ENCODE measurements around the gene CHKB. TPM values are rescaled to one million over a fixed set of nuclear protein-coding genes. Genes with fewer than 3 reads are reported as not detected.

CHKB gene
- total RNA-seq, 1 donor from 2014 or later = 88.1 TPM

DNA sequence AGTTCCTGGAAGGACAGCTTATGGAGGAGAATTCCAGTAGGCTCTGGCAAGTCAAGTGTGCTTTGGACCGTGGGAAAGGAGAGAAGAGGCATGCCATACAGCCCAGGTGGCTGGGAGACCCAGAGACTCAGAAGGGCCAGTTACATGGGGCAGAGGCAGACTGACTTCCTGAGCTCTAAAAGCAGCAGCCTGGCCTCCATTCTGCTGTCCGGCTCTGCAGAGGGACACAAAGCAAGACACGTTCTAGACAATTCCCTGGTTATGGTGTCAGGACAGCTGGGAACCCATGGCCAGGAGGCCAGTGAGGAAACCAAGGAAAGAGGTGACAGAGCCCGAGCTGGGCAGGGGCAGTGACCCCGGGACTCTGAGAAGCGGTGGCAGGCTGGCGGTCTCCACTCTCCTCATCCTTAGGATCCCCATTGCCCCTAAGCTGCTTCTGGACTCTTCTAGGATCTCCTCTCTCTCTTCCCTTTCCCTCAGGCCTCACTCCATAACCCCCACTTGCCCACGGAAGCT is 7.2 kb downstream of the CHKB start:
- Mint-ChIP-seq H3K27me3 (ENCODE audit: low read depth) (no peaks in the 10 kb centered on the region), H3K27ac (ENCODE audit: unreplicated experiment) (no peak overlapping the region), H3K36me3 (ENCODE audit: low read depth) (no peaks in the 10 kb centered on the region), H3K9me3 (no peaks in the 10 kb centered on the region), H3K4me1 (no peaks in the 10 kb centered on the region), H3K4me3 (peak overlapping the region; percentile 47)
- TF ChIP-seq, protein P1, sequence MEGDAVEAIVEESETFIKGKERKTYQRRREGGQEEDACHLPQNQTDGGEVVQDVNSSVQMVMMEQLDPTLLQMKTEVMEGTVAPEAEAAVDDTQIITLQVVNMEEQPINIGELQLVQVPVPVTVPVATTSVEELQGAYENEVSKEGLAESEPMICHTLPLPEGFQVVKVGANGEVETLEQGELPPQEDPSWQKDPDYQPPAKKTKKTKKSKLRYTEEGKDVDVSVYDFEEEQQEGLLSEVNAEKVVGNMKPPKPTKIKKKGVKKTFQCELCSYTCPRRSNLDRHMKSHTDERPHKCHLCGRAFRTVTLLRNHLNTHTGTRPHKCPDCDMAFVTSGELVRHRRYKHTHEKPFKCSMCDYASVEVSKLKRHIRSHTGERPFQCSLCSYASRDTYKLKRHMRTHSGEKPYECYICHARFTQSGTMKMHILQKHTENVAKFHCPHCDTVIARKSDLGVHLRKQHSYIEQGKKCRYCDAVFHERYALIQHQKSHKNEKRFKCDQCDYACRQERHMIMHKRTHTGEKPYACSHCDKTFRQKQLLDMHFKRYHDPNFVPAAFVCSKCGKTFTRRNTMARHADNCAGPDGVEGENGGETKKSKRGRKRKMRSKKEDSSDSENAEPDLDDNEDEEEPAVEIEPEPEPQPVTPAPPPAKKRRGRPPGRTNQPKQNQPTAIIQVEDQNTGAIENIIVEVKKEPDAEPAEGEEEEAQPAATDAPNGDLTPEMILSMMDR (conservative IDR thresholded peaks at IDR 0.05) = no peak
- DNase-seq (ENCODE audit: low read depth, low spot score) = no peak

DNA sequence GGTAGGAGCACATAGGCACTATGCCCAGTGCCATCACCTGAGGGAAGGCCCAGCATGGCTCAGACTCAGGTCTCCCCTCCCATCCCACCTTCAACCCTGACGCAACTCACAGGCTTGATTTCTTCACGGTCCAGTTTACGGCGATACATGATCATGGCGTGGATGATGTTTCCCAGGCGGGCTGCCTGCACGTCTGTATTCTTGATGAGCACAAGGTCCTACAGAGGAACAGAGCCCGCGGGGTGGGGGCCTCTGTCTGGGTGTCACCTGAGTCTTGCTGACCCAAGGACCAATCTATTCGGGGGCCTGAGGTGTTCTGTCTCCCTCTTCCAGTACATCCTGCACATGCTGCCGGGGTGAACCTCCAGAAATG is 8.3 kb downstream of the CHKB start:
- Mint-ChIP-seq H3K27me3 (ENCODE audit: low read depth) (no peaks in the 10 kb centered on the region), H3K27ac (ENCODE audit: unreplicated experiment) (no peak overlapping the region), H3K4me1 (no peaks in the 10 kb centered on the region), H3K4me3 (no peak overlapping the region), H3K9me3 (no peaks in the 10 kb centered on the region), H3K36me3 (ENCODE audit: low read depth) (peaks cover under 1% of the 10 kb centered on the region)
- TF ChIP-seq, protein P1 (conservative IDR thresholded peaks at IDR 0.05) = no peak
- no peak for DNase-seq (ENCODE audit: low read depth, low spot score)

DNA sequence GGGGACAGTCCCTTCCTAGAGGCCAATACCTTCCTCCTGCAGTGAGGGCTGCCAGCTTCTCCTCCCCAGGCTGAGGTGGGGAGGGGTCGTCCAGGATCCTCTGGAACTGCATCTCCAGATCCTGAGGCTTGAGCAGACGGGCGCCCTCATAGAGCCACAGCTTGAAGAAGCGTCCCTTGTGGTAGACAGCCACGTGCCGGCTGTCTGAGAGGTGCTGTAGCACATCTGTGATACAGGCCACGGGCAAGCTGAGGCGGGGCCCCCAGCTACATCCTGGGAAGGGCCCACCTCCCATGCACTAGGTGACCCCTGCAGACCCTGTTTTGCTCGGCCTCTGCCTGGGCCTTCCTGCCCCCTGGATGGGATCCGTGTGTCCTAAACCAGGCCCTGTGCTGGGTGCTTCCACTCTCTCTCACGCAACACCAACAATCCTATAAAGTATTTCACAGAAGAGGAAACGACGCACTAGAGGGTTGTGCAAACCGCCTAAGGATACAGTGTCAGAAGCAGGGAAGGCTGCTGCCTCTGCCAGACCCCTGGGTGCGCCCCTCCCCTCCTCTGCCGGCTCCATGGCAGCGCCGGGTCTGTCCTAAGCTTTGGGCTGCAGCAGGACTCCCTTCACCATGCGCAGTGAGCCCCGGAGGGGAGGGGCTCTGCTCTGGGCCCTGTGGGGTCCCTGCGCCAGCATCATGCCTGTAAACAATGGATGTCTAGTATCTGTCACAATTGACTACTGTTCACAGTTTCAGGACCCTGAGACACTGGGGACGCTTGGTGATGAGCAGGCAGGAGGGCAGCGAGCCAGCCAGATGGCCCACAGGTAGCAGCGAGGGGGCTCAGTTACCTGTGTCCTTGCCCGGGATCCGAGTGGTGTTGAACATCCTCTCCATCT is 8.9 kb downstream of the CHKB start:
- H3K36me3 Mint-ChIP-seq (ENCODE audit: low read depth) = peaks cover 2% of the 10 kb centered on the region
- H3K4me3 Mint-ChIP-seq = no peak overlapping the region
- TF ChIP-seq, protein P1 (conservative IDR thresholded peaks at IDR 0.05) = no peak
- no peak overlapping the region for H3K27ac Mint-ChIP-seq (ENCODE audit: unreplicated experiment)
- H3K9me3 Mint-ChIP-seq = no peaks in the 10 kb centered on the region
- H3K27me3 Mint-ChIP-seq (ENCODE audit: low read depth) = no peaks in the 10 kb centered on the region
- H3K4me1 Mint-ChIP-seq = no peaks in the 10 kb centered on the region
- DNase-seq (ENCODE audit: low read depth, low spot score) = no peak

DNA sequence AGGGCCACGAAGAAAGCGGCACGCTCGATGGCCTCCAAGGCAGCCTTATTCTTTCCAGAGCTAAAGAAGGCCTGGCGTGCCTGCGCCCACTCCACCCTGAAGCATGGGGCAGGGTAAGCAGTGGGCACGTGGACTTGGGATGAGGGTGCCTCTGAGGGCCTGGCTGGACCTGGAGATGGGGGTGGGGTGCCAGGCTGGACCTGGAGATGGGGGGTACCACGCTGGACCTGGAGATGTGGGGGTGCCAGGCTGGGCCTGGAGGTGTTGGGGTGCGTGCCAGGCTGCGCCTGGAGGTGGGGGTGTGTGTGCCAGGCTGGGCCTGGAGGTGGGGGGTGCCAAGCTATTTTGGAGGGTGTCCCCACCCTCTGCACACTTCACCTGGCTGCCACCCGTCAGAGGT is 9.7 kb downstream of the CHKB start:
- Mint-ChIP-seq H3K36me3 (ENCODE audit: low read depth) (peaks cover 2% of the 10 kb centered on the region), H3K4me1 (no peaks in the 10 kb centered on the region), H3K9me3 (no peaks in the 10 kb centered on the region), H3K27me3 (ENCODE audit: low read depth) (no peaks in the 10 kb centered on the region), H3K27ac (ENCODE audit: unreplicated experiment) (no peak overlapping the region), H3K4me3 (no peak overlapping the region)
- TF ChIP-seq, protein P1 (conservative IDR thresholded peaks at IDR 0.05) = no peak
- DNase-seq (ENCODE audit: low read depth, low spot score) = no peak

DNA sequence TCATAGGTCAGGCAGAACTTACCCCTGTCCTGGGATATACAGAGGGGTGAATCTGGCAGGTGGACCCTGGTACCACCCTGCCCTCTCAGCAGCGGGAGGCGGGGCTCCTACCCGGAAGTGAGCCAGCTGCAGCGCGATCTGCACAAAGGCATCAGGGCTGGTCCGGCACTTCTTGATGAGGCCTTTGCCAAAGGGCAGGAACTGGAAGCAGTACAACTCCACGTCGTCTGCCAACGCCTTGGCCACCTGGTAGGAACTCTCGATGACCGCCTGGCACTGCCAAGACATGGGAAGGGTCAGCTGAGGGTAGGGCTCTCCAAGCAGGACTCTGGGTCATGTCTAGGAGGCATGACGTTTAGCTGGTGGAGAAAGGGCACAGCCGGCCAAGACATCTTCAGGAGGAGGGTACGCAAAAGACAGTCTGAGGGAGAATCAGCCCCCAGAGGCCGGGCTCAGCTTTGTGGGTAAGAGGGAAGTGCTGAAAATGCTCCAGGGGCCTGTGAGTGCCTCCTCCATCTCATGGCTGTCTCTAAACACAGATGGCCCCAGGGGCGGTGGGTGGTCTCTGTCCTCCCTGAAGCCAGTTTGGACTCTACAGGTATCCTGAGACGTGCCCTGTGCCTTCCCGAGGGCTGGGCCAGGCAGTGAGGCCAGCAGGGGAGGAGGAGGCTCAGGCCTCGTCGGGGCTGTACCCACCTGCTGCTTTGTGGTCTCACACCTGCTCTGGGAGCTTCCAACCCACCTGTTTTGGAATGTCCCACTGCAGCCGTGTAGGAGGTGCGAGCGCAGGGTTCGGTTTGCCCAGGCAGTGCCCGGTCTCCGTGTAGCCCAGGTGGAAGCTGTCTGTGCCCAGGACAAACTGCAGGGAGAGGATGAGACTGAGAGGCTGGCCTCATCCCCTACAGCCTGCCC is 11.1 kb downstream of the CHKB start:
- TF ChIP-seq, protein P1 (conservative IDR thresholded peaks at IDR 0.05) = no peak
- no peak overlapping the region for H3K27ac Mint-ChIP-seq (ENCODE audit: unreplicated experiment)
- H3K4me1 Mint-ChIP-seq = no peaks in the 10 kb centered on the region
- no peak overlapping the region for H3K4me3 Mint-ChIP-seq
- H3K9me3 Mint-ChIP-seq = no peaks in the 10 kb centered on the region
- no peak for DNase-seq (ENCODE audit: low read depth, low spot score)
- H3K27me3 Mint-ChIP-seq (ENCODE audit: low read depth) = no peaks in the 10 kb centered on the region
- H3K36me3 Mint-ChIP-seq (ENCODE audit: low read depth) = peaks cover 2% of the 10 kb centered on the region
